ENCODE data around the gene GRK7. TPM values are rescaled to one million over a fixed set of nuclear protein-coding genes. Genes with fewer than 3 reads are reported as not detected.

The GRK7 gene, protein sequence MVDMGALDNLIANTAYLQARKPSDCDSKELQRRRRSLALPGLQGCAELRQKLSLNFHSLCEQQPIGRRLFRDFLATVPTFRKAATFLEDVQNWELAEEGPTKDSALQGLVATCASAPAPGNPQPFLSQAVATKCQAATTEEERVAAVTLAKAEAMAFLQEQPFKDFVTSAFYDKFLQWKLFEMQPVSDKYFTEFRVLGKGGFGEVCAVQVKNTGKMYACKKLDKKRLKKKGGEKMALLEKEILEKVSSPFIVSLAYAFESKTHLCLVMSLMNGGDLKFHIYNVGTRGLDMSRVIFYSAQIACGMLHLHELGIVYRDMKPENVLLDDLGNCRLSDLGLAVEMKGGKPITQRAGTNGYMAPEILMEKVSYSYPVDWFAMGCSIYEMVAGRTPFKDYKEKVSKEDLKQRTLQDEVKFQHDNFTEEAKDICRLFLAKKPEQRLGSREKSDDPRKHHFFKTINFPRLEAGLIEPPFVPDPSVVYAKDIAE (N-terminal part only)
- not detected in 2 replicates for total RNA-seq (2011; cell fraction: chromatin; rRNA removed; ENCODE audit: low replicate concordance)
- total RNA-seq (2011; cell fraction: nucleolus; rRNA removed): 0.17 TPM in 1 of 2 replicates, not detected in the other
- total RNA-seq (2011; cell fraction: nucleoplasm; rRNA removed): not detected in 2 replicates
- total RNA-seq (2014; rRNA removed) (not detected in 2 replicates), total RNA-seq (2014; rRNA removed; fragmentation: Illumina TruSeq; extraction: Trizol) (0.04 TPM in 1 of 2 replicates, not detected in the other), total RNA-seq (2015; rRNA removed; fragmentation: Illumina TruSeq; extraction: Trizol) (0.08 TPM in 1 of 2 replicates, not detected in the other), total RNA-seq (2021) (0.04 TPM in 1 of 2 replicates, not detected in the other), polyA plus RNA-seq (2011; rRNA removed) (not detected in 2 replicates), polyA plus RNA-seq (2014; fragmentation: Illumina TruSeq; extraction: Trizol) (0.07 TPM in 1 of 2 replicates, not detected in the other), polyA plus RNA-seq (2014; fragmentation: Nextera tagmentation; extraction: Ambion mirVana) (under 1 TPM; 0.01 TPM), polyA plus RNA-seq (2014; rRNA removed) (0.04 and 0.08 TPM in 2 replicates), polyA minus RNA-seq (2011; rRNA and poly(A)+ RNA removed) (0.06 TPM in 1 of 2 replicates, not detected in the other), Bru-seq, nascent RNA (percentile 13 among the genes with signal in this experiment), BruChase-seq, experiment 1, labeled RNA remaining after a 2-hour chase (percentile 35 among the genes with signal in this experiment), BruChase-seq, experiment 2, labeled RNA remaining after a 6-hour chase (percentile 39 among the genes with signal in this experiment)
- not detected in 2 replicates for polyA plus RNA-seq (2011; cell fraction: cytosol; rRNA removed)
- 0.07 TPM in 1 of 2 replicates, not detected in the other for polyA plus RNA-seq (2011; cell fraction: nucleus; rRNA removed)
- polyA plus RNA-seq (2012): 0.04 TPM in 1 of 2 replicates, not detected in the other
- polyA minus RNA-seq (2011; cell fraction: cytosol; rRNA and poly(A)+ RNA removed): not detected in 2 replicates
- polyA minus RNA-seq (2011; cell fraction: nucleus; rRNA and poly(A)+ RNA removed): not detected in 2 replicates
- long read RNA-seq, experiment 1: 0 reads
- long read RNA-seq, experiment 2: 0 reads
- long read RNA-seq, experiment 3: 0 reads

DNA sequence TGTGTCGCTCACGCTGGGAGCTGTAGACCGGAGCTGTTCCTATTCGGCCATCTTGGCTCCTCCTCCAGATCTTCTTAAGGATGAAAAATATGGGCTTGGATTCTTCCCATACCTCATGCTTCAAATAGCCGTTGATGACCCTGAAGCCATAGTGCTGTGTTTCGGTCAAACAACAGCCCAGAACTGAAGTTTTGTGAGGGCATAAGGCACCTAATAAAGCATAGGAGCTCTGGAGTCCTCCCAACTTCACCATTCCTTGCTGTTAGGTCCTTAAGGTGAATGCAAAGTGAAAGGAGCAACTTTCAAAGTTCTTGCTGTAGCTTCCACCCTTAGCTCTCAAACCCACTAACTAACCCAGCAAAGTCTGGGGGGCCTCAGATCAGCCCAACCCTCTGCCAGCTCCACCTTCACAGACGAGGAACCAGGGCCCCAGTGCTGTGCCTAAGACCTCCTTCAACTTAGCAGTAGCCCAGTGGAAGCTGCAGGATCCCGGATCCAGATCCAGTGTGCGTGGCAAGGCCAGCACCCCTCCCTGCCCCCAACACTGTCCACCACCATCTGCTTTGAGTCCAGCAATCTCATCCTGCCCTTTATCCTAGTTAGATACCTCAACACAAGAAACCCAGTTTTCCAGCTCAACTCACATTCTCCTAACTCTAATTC lies at the start of gene GRK7:
GRK7 (plus strand) TSS at position 321 of the 663 bp plus-strand sequence. CDS start 14,877 bp downstream, outside the sequence.
- Histone ChIP-seq H3K4me2 (ENCODE audit: insufficient read depth, low read length) (no peak within 1 kb of the TSS), H3K9me3 (replicated peaks; ENCODE audit: control insufficient read depth, insufficient read depth, low read depth, low read length) (no peaks in the 10 kb centered on the region), H2AFZ (ENCODE audit: low read depth, low read length) (peak within 1 kb of the TSS; percentile 71), H3K27me3 (ENCODE audit: control insufficient read depth in 2 of 2, insufficient read depth in 2 of 2, low read length in 2 of 2) (no peaks in the 10 kb centered on the region), H3K4me1 (replicated peaks in 1 of 2; ENCODE audit: control insufficient read depth in 2 of 2, insufficient read depth in 2 of 2, low read length in 2 of 2) (peaks cover 4 to 10% of the 10 kb centered on the region in 2 experiments; a peak in 3 of 5 replicates), H4K20me1 (replicated peaks; ENCODE audit: control insufficient read depth, insufficient read depth, low read length) (no peaks in the 10 kb centered on the region), H3K27ac (ENCODE audit: extremely low read depth, low read depth, low read length) (no peak within 1 kb of the TSS), H3K9ac (ENCODE audit: insufficient read depth in 1 of 2, low read depth in 2 of 2, low read length in 2 of 2) (no peak within 1 kb of the TSS), H3K36me3 (ENCODE audit: control insufficient read depth, insufficient read depth, low read length) (no peaks in the 10 kb centered on the region), H3K79me2 (ENCODE audit: control insufficient read depth, insufficient read depth, low read length) (no peaks in the 10 kb centered on the region), H3K4me3 (no peak within 1 kb of the TSS), H3K9me1 (ENCODE audit: control insufficient read depth, insufficient read depth, low read length) (no peaks in the 10 kb centered on the region)
- 77% methylated on average over 6 of the region's 9 CpGs for WGBS (ENCODE audit: insufficient coverage, low coverage, missing lambda C conversion rate)
- intact Hi-C loops (cut with micrococcal nuclease): no loop called here
- CTCF ChIA-PET (ENCODE audit: low intra/inter-chr PET ratio): interaction anchor here (0.6 kb wide), 1 partner anchor 28 kb away, joined by 5 read pairs; no protein-coding TSS in a partner anchor
- peak; percentile 51 for ATAC-seq
- in situ Hi-C loops (cut with MboI): no loop called here
- POLR2A ChIA-PET: interaction anchor here (1.4 to 3.6 kb wide), 2 partner anchors 11 to 23 kb away, joined by 4 to 13 read pairs; no protein-coding TSS in a partner anchor
- FAIRE-seq: no peak
- BruUV-seq (replicated peaks): no TSS peak
- no peak for TF ChIP-seq ZNF707 (CRISPR knock-in tag; conservative IDR thresholded peaks at IDR 0.05)
- TF ChIP-seq SRSF3 (IDR thresholded peaks at IDR 0.05; ENCODE audit: insufficient read depth, low read length): no peak
- no peak for TF ChIP-seq RREB1 (CRISPR knock-in tag; IDR thresholded peaks at IDR 0.05)
- DNase-seq (ENCODE audit: extremely low read depth in 1 of 4, low spot score in 3 of 4): no peak

Data from K562 (cell line).